Dermis blood vessel endothelial cell (primary cell): ENCODE results near the gene PPP1R36. TPM values are rescaled to one million over a fixed set of nuclear protein-coding genes. Genes with fewer than 3 reads are reported as not detected.
"Not testable (repeated sequence)": the region's sequence is repeated elsewhere in the genome, so short reads cannot be mapped to it uniquely, and the experiment has no call there.

Experiments
- DNase-seq: peaks from one replicate; pipeline ENCODE4 v3.0.0; 2010
- total RNA-seq: library from RNA; depleted of rRNA; stranded (reverse); fragments of >200 nt; gene quantifications from 2 replicates; pipeline ENCODE4 v1.2.3, GENCODE V29; 2014

PPP1R36 gene
- total RNA-seq, 1 donor from 2014 or later, result 0.68 TPM

DNA sequence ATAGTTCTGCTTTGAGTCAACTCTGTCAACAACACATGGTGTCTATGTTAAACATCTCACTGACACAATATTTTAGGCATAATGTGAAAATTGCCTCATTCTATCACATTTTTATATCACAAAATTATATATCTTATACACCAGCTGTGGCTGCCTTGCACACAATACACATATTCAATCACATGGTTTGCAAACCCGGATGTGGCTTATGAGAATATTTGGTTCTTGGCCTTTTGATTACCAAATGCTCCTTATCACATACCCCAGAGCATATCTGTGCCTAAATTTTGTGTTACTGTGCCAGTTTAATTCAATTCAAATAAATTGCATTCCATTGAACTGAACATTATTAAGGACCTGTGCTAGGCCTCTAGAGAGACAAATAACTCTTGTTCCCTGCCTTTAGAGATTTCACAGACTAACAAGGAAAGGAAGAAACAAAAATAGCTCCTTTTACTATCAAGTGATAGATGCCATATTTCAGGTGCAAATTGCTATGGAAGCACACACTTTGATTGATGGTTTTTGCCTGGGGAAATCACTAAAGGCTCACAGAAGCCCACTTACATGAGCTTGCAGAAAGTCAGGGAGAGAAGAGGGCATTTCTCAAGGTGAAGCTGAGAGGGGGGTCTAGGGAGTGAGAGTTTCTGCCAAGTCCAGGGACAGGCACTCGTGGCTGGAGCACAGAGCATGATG lies 63.4 kb downstream of the PPP1R36 start:
- no peak for DNase-seq

- no peak for DNase-seq
Observed at GRCh38 chr14:64614166-64614565, 64.4 kb downstream of the PPP1R36 start.

DNA sequence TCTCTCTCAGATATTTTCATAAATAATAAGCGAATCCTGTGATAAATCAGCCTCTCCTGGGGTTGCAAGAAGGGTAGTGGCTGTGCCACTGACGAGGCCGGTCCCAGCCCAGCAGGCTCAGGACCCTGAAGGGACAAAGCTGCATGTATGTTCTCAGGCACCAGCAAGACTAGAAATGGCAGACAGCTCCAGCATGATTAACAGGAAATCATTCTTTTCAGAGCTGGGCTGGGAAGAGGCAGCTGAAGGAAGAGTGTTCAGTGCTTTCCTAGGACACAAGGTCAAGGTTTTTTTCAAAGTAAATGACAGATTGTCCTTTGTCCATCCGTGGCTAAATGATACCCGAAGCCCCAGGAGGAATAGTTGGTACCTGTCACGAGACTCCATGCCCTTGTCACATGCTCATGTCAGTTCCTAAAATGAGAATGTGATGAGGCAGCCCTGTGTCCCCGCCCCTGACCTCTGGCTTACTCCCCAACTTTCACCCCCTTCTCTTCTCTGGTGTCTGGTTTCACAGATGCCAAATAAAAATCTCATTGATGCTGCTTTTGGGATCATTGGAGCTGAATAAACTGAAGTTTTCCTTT lies 65.1 kb downstream of the PPP1R36 start:
- DNase-seq, result no peak

DNA sequence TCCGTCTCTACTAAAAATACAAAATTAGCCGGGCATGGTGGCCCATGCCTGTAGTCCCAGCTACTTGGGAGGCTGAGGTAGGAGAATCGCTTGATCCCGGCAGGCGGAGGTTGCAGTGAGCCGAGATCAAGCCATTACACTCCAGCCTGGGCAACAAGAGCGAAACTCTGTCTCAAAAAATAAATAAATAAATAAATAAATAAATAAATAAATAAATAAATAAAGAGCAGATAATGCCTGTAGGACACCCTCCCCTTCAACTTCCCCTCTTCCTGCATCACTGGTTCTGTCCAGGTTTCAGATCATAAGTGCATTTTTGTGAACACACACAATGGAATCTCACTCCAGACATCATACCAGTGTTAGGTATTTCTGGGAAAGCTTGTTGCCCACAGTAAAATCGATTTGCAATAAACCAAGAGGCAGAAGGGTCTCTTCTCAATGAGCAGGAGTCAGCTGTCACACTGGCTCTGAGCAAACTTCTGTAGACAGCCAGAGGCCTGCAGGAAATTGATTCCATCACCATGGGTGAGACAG lies 68.2 kb downstream of the PPP1R36 start:
- not testable (repeated sequence) for DNase-seq

- no peak for DNase-seq
Observed at GRCh38 chr14:64620910-64621309, 71.1 kb downstream of the PPP1R36 start.

DNA sequence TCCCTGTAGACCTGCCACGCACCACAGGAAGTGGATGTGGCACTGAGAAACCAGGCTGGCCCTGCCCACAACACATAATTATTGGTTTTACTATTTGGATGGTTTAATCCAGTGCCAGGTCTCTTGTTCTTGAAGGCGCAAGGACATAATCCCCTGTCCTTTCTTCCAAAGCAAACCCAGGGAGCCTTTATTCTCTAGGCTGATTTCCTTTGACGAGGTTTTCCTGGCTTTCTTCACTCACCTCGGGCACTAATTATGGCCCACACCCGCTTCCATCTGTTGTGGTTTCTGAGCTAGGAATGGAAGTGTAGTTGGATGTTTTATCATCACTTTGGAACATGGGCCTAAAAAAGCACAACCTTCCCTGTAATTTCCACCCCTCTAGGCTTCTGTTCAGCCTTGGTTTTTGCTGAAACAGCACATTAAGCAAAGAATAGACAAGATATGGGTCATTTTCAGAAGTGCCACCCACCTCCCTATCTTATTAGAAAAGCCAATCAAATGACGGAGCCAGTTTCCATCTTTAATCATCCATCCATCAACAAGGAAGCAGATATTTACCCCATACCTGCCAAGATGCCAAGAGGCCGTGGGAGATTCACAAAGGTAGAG lies 73.9 kb downstream of the PPP1R36 start:
- DNase-seq, result no peak

DNA sequence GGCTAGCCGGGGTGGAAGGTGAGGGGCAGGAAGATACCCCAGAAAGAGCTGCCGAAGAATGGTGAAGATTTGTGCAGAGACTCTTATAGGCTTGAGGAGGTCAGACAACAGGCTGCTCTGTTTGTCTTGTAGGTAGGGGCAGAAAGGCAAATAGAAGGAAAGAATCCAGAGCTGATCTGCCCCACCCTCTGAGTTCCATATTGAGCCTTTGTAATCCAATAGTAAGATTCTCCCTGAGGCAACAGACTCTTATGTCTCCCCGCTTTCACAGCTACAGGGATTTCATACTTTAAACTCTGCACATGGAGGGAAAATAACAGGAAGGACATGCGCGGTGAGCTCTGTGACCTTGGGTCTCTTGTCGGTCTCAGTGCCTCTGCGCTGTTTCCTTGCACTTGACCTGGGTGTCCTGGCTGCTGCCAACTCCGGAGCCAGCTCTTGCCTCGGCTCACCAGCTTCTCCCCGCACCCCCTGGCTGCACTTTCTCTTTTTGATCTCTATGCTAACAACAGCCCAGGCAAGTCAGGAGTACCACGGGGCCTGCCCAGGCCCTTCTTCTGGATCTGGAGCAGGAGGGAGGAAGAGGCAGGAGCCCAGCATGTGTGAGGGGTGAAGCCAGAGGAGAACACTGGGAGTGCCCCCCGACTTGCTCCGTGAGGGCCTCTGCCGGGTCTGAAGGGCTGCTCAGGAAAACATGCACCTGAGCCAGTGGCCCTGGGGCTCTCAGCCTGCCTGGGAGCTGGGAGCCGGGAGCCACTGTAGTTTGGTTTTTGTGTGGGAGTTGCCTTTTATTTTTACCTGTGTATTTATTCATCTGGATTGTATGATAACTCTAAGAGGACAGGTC lies 75.8 kb downstream of the PPP1R36 start:
- peak; percentile 8 for DNase-seq

- no peak for DNase-seq
Observed at GRCh38 chr14:64628940-64629408, 79.2 kb downstream of the PPP1R36 start.

GRCh38 chr14:64630778-64631177 lies 81.0 kb downstream of the PPP1R36 start:
- no peak for DNase-seq

- not testable (repeated sequence) for DNase-seq
Observed at GRCh38 chr14:64631222-64631621, 81.5 kb downstream of the PPP1R36 start.

GRCh38 chr14:64632056-64632455 lies 82.3 kb downstream of the PPP1R36 start:
- DNase-seq, result no peak

DNA sequence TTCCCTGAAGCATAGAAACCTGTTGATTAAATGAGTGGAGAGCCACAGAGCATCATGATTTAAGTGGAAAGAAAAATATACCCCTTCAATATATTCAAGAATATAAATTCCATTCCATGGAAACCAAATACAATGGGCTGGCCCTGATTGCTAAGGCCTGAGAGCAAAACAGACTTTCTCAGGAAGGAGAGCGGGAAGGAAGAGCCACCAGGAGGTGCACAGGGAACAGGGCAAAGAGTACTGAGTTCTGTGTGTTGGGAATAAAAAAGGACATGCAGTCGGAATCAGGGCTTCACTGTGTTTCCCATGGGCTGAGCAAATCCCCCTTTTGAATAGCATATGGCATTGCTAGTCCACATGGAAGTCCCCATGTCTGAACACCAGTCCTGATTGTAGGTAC lies 84.8 kb downstream of the PPP1R36 start:
- no peak for DNase-seq

DNA sequence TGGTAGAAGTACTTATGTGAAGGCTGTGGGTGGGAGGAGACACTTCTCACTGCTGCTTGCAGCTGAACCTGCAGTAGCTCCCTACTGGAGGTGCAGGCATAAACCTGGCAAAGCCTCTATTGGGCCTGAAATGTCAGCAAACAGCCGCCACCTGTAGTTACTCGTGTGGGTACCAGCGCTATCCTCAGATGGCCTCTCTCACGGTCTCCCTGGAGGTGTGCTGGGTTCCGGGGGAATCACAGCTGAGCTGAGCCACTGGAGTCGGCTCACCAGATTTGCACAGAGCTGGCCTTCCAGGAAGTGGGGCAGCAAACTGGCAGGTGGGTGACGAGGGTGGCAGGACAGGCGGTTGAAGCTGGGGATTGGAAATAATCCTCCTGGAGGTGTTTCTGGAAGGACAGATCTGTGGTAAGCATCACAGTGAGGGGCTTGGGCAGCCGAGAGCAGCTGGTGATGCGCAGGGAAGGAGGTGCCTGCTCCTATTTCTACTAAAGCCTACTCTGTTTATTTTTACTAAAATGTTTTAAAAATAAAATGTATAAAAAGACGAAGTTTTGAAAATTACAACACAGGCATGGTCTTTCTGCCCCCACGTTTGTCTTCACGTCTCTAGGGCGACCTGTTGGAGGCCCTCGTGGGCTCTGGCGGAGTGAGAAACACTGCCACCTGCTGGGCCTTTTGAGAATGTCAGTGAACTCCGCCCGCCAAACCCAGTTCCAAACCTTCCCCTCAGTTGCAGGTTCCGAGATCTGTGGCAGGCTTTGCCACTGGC lies 86.6 kb downstream of the PPP1R36 start:
- peak; percentile 73 for DNase-seq

DNA sequence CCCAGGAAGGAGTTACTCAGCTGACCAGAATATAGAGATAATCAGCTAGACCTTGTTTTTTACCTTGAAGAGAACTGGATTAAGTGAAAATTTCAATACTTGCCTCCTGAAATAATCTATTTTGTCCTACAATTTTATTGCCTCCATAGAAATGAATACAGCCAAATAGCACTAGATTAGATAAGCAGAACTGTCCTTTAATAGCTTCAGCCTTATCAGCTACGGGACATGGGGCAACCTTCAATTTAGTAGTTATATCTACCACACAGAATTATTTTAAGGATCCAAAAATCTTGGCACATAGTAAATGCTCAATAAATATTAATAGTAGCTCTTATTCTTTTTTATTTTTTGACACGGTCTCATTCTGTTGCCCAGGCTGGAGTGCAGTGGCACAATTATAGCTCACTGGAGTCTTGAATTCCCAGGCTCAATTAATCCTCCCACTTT lies 87.2 kb downstream of the PPP1R36 start:
- no peak for DNase-seq

- DNase-seq, result no peak
Observed at GRCh38 chr14:64637735-64638473, 88.1 kb downstream of the PPP1R36 start.

GRCh38 chr14:64638625-64639024 lies 88.9 kb downstream of the PPP1R36 start:
- DNase-seq, result no peak

Other genes starting within 250 kb of the PPP1R36 start
- gene MTHFD1, start 161.6 kb upstream of the PPP1R36 start, total RNA-seq, result 39.8 and 112 TPM in 2 replicates
- 0.47 and 0.68 TPM in 2 replicates for gene AKAP5, start 84.5 kb upstream of the PPP1R36 start, total RNA-seq
- gene ZBTB25, start 46.1 kb upstream of the PPP1R36 start, total RNA-seq, result 3.4 and 4.1 TPM in 2 replicates
- 52.8 and 61.3 TPM in 2 replicates for gene ZBTB1, start 45.2 kb upstream of the PPP1R36 start, total RNA-seq
- 5.4 and 7.0 TPM in 2 replicates for gene HSPA2, start 9.2 kb upstream of the PPP1R36 start, total RNA-seq
- gene PLEKHG3, start 154.5 kb downstream of the PPP1R36 start, total RNA-seq, result 9.2 and 9.4 TPM in 2 replicates